Body of pancreas (tissue), 4 donors: ENCODE results near the gene CPLX3. TPM values are rescaled to one million over a fixed set of nuclear protein-coding genes. Genes with fewer than 3 reads are reported as not detected.

Source experiments
- ATAC-seq: fragments of 150-250 bp; one replicate; pipeline ENCODE4 v1.9.1; 2016
- DNase-seq, 4 donors: peaks; one replicate each; pipeline ENCODE4 v3.0.0-alpha.2; 2019
- H3K27ac ChIP-seq, 4 donors: fragments of 200-600 bp; sonication (generic); 1 replicate in 3 of 4; 2 replicates in 1 of 4; pipeline versions ENCODE4 v1.5.1 to v1.6.1; 2016 to 2019; ENCODE audit warnings: mild to moderate bottlenecking in 1 of 4, mixed read lengths in 1 of 4, moderate library complexity in 1 of 4
- H3K27me3 ChIP-seq, 2 donors: fragments of 200-600 bp; sonication (generic); one replicate each; pipeline ENCODE4 v1.6.0; 2016; ENCODE audit warnings: mild to moderate bottlenecking in 1 of 2
- H3K36me3 ChIP-seq, 2 donors: fragments of 200-600 bp; sonication (generic); replicated peaks in 1 of 2; 2 replicates each; pipeline ENCODE4 v1.5.1; 2016; ENCODE audit warnings: low read depth in 2 of 2; ENCODE audit not compliant: insufficient read depth in 1 of 2
- H3K4me1 ChIP-seq: fragments of 200-600 bp; sonication (generic); one replicate; pipeline ENCODE4 v1.6.0; 2016
- H3K4me3 ChIP-seq, 2 donors: fragments of 200-600 bp; sonication (generic); 1 replicate in 1 of 2; 2 replicates in 1 of 2; pipeline ENCODE4 v1.5.1; 2016 to 2019
- H3K9me3 ChIP-seq, 3 donors: fragments of 200-600 bp; sonication (generic); 1 replicate in 2 of 3; 2 replicates in 1 of 3; pipeline ENCODE4 v1.5.1; 2016
- CTCF ChIP-seq, 7 experiments: fragments of 450-650 bp in 4 of 7; fragments of 200-600 bp in 3 of 7; sonication (generic) in 3 of 7; IDR thresholded peaks; one replicate each; pipeline ENCODE4 v1.5.1; 2016 to 2019; ENCODE audit warnings: antibody characterized with exemption in 7 of 7
- POLR2A ChIP-seq, 3 donors: fragments of 450-650 bp; IDR thresholded peaks; one replicate each; pipeline ENCODE4 v1.6.1; 2016; ENCODE audit warnings: antibody characterized with exemption in 3 of 3, mild to moderate bottlenecking in 2 of 3
- WGBS, 2 donors: methylation state at CpG; one replicate each; pipeline ENCODE4 v1.1.5; 2017; 5-methylcytosine and 5-hydroxymethylcytosine counted together
- intact Hi-C: fragments of 100-400 bp; cut with DNase I; formaldehyde crosslinking; loops from one replicate; pipeline ENCODE4 v1.15.1; 2023
- total RNA-seq, 2 donors: library from RNA; depleted of rRNA; stranded (reverse); fragments of >200 nt; gene quantifications; one replicate each; pipeline ENCODE4 v1.1.0, GENCODE V29; 2016

Gene CPLX3
- total RNA-seq, 2 donors from 2014 or later: not detected

GRCh38 chr15:74835312-74835823 is 8.9 kb downstream of the CPLX3 start:
- Histone ChIP-seq H3K27ac (no peak overlapping the region), H3K4me1 (no peaks in the 10 kb centered on the region), H3K27me3 (no peaks in the 10 kb centered on the region), H3K36me3 (no peaks in the 10 kb centered on the region), H3K4me3 (no peak overlapping the region), H3K9me3 (no peaks in the 10 kb centered on the region)
- 25 to 33% methylated on average over 4 to 5 of the region's 5 CpGs for WGBS, 2 donors
- peak; percentile 57 for ATAC-seq
- DNase-seq: peak; percentile 59 to 75 (median 64)
- intact Hi-C loops: no loop called here
- TF ChIP-seq CTCF (IDR thresholded peaks at IDR 0.05): peak; percentile 57 to 72 (median 62)
- no peak for TF ChIP-seq POLR2A (IDR thresholded peaks at IDR 0.05)

- Histone ChIP-seq H3K27ac (no peak overlapping the region), H3K27me3 (no peaks in the 10 kb centered on the region), H3K4me3 (no peak overlapping the region), H3K9me3 (no peaks in the 10 kb centered on the region), H3K4me1 (peaks cover 8% of the 10 kb centered on the region), H3K36me3 (no peaks in the 10 kb centered on the region)
- ATAC-seq (no peak), DNase-seq (no peak)
- TF ChIP-seq POLR2A (IDR thresholded peaks at IDR 0.05) (no peak), CTCF (IDR thresholded peaks at IDR 0.05) (no peak)
- intact Hi-C loops: no loop called here
- WGBS, 2 donors: 81 to 82% methylated on average over 7 of the region's 7 CpGs
Observed at GRCh38 chr15:74836846-74837245, 10.4 kb downstream of the CPLX3 start.

- intact Hi-C loops: no loop called here
Observed at GRCh38 chr15:74837482-74838136, 11.2 kb downstream of the CPLX3 start.

GRCh38 chr15:74838137-74838516 is 11.7 kb downstream of the CPLX3 start:
- DNase-seq (no peak), ATAC-seq (no peak)
- intact Hi-C loops: no loop called here
- 93 to 100% methylated on average over 3 to 10 of the region's 10 CpGs for WGBS, 2 donors
- TF ChIP-seq CTCF (IDR thresholded peaks at IDR 0.05): no peak
- no peak for TF ChIP-seq POLR2A (IDR thresholded peaks at IDR 0.05)
- Histone ChIP-seq H3K27ac (no peak overlapping the region), H3K36me3 (no peaks in the 10 kb centered on the region), H3K4me3 (no peak overlapping the region), H3K9me3 (no peaks in the 10 kb centered on the region), H3K4me1 (peaks cover 13% of the 10 kb centered on the region), H3K27me3 (no peaks in the 10 kb centered on the region)

More at GRCh38 chr15:74837482-74838136, 11.2 kb downstream of the CPLX3 start:
- ATAC-seq: no peak
- Histone ChIP-seq H3K4me1 (peaks cover 13% of the 10 kb centered on the region), H3K4me3 (no peak overlapping the region), H3K36me3 (no peaks in the 10 kb centered on the region), H3K27me3 (no peaks in the 10 kb centered on the region), H3K9me3 (no peaks in the 10 kb centered on the region), H3K27ac (no peak overlapping the region)
- WGBS, 2 donors: 84 to 85% methylated on average over 12 to 15 of the region's 15 CpGs
- DNase-seq: no peak
- TF ChIP-seq POLR2A (IDR thresholded peaks at IDR 0.05) (no peak), CTCF (IDR thresholded peaks at IDR 0.05) (no peak)
